Right kidney (tissue), 1 donor: ENCODE measurements around the gene HSPB6.

Source experiments
- DNase-seq: peaks from one replicate; pipeline ENCODE4 v3.0.0-alpha.2; 2016

HSPB6 gene

DNA sequence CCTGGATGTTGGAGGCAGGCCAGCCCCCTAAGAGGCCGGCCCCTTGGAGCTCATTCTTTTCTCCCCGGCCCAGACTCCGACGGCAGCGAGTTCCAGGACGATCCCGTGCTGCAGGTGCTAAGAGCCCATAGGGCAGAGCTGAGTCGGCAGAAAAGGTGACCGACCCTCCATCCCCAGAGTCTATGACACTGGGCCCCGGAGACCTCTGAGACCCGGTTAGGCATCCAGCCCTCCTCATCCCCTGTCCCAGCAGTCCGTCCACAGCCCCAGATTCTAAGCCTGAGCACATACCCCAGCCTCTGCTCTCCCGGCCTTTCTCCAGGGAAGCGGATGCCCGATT, 11.2 kb upstream of the HSPB6 start:
- peak; percentile 36 for DNase-seq

DNA sequence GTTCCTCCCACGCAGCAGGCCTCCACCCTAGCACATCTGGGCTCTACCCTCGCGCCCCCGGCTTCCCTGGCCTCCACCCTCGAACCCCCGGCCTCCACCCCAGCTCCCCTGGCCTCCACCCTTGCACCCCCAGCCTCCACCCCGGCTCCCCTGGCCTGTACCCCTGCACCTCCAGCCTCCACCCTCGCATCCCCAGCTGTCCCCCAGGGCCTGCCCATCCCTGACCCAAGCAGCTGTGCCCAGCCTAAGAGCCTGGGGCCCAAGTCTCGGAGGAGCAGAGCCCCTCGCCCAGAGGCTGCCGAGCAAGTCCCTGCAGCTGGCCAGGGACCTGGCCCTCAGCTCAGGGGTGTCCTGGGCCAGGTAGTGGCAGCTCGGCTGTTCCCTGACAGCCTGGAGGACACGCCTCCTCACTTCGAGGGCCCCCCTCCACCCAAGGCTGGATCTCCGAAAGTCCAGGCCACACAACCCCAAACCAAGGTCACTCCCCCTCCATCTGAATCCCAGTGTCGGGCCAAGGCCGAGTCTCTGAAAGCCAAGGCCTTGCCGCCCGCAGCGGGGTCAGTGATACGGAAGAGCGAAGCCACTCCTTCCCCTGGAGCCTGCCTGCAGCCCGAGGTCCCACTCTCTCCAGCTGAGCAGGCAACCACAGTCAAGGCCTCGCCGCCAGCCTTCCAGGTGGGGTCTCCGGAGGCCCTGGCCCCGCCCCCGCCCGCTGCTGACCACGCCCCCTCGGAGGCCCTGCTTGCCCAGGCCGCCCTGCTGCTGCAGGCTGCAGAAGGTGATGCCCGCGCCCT, 10.7 kb upstream of the HSPB6 start:
- DNase-seq = peak; percentile 55

DNA sequence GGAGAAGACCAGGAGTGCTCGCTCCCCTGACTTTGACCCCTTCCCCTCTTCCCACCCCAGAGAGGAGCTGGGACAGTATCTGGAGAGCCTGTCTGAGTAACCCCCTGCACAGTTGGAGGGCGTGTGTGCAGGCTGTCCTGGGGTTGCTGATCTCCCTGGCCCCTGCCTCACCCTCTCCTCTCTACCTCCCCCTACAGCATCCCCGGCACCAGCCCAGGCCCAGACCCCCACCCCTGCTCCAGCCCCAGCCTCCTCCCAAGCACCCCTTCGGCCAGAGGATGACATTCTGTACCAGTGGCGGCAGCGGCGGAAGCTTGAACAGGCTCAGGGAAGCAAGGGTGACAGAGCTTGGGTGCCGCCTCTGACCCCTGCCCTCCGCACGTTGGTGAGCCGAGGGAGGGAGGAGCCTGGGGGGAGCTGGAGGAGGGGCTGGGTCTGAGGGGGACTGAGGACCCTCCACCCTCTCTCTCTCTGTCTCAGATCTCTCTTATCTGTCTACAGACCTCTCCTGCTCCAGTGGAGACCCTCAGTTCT, 9.8 kb upstream of the HSPB6 start:
- DNase-seq = no peak

DNA sequence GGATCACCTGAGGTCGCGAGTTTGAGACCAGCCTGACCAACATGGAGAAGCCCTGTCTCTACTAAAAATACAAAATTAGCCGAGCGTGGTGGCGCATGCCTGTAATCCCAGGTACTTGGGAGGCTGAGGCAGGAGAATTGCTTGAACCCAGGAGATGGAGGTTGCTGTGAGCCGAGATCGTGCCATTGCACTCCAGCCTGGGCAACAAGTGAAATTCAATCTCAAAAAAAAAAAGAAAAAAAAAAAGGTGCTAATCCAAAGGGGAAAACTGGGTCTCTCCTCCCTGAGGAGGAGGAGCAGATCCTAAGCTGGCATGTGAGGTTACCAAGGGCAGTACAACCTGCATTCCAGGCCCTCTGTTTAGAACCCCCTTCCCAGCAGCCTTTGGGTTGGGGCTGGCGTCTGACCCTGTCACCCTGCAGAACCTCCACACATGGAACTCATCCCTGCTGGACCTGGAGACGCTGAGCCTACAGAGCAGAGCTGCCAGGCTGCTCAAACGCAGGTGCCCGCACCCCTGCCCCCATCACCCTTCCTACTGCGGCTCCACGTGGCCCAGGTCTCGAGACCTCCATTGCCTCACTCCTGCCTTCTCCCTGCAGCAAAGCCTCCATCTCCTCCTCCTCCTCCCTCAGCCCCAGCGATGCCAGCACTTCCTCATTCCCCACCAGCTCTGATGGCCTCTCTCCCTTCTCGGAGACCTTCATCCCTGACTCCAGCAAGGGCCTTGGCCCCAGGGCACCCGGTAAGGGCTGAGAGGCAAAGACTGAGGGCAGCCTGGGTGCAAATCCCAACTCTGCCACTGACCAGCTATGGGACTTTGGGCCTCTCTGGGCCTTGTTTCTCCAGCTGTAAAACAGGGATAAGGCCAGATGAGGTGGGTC, 7.8 kb upstream of the HSPB6 start:
- no peak for DNase-seq

DNA sequence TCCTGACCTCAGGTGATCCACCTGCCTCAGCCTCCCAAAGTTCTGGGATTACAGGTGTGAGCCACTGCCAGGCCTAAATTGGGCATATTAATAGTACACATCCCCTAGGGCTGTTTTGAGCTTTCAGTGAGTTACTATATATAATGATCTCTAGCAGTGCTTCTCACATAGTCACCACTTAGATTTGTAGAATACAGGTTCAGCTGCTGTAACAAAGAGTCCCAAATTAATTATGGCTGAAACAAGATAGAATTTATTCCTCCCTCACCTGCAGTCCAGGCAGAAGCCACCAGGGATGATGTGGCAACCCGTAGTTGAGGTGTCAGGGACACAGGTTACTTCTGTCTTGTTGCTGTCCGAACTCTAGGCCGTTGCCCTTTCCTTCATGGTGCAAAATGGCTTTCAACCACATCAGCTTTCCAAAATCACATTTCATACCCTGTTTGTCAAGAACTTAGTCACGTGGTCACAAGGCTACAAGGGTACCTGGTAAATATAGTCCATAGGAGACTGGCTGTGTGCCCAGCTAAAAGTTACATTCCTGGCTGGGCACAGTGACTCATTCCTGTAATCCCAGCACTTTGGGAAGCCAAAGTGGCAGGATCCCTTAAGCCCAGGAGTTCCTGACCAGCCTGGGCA, 4.0 kb upstream of the HSPB6 start:
- no peak for DNase-seq

DNA sequence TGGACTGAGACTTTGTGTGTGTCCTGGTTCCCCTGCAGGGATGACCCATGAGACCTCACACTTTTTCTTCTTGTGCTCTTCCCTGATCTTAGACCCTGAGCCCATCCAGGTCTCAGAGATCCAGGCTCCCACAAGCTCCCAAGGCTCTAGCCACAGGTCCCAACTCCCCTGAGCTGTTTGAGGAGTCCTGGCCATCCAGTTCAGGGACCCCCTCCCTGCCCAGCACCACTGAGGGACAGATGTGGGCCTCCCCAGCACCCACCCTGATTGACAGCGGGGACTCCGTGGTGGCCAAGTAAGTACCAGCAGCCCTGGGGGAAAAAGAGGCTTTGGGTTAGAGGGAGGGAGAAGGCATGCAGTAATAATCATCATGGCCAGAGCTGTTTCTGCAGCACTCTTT, 2.9 kb upstream of the HSPB6 start:
- no peak for DNase-seq

DNA sequence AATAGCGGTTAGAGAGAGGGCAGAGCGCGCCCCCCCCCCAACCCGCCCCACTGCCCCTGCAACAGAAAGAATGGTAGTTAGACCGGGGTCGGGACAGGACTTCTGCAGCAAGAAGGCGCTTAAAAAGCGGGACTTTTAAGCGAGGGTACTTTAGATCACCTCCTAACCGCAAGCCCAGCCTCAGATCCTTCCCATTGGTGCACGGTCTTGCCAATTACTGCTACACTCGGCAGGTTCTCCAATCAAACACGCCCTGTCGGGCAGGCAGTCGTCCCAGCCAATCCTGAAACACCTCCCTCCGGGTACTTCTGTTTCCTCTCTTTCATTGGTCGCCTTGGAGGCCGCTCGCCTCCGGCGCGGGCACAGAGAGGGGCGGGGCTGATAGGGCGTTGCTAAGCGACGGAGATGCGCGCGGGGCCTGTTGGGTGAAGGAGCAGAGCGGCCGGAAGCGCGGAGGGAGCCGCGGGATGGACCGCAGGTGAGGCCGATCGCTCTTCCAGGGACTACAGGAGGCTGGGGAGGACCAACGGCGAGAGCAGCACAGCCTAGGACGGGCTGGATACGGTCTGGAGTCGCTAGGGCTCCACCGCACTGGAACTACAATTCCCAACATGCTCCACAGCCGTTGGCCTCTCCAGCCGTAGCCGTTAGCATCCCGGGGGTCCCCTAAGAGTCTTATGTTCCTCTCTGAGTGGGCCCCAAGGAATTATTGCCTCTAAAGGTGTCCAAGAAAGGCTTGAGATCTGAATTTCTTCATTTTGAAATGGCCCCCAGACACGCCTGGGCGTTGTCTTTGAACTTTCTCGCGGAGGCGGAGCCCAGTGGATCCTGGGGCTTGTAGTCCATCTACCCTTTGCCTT, 1.1 kb upstream of the HSPB6 start, which contains the start of gene PROSER3:
TSS of gene PROSER3 (plus strand) at position 428 of the 860 bp plus-strand sequence. CDS start at position 468, 40 bp downstream.
- DNase-seq = peak; percentile 96

DNA sequence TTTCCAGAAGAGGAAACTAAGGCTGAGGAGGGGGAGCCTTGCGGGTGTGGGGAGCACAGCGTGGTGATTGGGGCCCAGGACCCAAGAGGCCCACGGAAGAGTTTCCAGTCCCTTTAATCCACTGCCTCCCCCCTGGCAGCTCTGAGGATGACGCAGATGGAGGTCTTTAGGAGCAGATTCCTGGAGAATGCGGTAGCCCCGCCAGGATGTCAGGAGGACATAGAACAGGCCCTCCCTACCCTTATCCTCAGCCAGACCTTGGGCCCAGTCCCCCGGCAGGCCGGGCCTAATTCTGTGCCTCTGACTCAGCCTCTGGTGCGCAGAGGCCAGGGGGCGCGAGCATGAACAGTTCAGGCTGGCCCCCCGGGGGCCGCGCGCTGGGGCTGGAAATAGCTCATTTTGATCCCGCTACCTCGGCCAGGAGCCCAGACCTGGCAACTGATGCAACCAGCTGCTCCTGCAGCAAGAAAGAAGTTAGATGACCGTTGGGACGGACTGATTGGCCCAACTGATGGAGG, 461 bp upstream of the HSPB6 start:
- peak; percentile 77 for DNase-seq

DNA sequence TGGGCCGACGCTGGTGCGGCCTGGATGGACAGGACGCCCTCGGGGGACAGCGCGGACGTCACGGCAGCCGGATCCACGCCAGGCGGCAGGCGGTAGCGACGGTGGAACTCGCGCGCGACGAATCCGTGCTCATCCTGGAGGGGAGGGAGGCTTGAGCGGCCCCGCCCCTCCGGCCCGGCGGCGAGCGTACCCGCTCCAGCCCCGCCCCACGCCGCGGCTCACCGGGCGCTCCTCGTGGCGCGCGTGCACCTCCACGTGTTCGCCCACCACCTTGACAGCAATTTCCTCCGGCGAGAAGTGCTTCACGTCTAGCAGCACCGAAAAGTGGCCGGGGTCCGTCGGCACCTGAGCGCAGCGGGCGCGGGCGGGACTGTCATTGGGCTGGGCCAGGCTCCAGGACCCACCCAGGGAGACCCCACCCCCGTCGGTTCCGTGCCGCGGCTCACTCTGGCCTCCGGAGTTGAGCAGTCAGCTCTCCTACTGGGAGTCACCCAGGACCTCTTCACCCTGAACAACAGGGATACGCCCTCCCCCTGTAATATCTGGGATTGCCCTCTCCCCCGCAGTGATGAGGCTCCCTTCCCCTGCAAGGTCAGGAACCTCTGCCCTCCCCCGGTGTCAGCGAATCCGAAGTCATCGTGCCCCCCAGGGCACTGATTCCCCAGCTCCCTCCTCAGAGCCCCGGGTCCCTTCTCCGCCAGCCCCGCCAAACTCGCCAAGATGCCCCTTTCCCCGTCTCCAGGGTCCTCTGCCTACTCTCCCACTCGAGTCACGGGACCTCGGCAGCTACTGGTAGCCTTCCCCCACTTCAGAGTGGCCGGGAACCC, 1.1 kb downstream of the HSPB6 start:
- peak; percentile 50 for DNase-seq

DNA sequence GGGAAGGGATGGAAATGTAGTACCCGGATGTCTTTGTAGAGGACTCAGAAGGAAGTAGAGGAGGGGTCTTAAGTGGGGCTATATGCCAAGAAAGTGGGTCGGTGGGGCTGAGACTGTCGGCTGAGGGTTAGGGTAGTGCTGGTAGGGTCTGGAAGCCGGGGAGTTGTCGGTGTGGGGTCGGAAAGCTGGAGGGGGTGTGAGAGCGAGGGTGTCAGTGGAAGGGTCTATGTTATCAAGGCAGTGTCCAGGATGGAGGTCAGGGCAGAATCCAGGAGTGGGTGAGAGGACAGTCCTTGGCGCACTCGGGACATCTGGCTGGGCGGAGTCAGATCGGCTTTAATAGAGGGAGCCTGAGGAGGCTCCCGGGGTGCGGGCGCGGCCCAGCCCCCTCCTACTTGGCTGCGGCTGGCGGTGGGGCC, 1.7 kb downstream of the HSPB6 start:
- peak; percentile 43 for DNase-seq

DNA sequence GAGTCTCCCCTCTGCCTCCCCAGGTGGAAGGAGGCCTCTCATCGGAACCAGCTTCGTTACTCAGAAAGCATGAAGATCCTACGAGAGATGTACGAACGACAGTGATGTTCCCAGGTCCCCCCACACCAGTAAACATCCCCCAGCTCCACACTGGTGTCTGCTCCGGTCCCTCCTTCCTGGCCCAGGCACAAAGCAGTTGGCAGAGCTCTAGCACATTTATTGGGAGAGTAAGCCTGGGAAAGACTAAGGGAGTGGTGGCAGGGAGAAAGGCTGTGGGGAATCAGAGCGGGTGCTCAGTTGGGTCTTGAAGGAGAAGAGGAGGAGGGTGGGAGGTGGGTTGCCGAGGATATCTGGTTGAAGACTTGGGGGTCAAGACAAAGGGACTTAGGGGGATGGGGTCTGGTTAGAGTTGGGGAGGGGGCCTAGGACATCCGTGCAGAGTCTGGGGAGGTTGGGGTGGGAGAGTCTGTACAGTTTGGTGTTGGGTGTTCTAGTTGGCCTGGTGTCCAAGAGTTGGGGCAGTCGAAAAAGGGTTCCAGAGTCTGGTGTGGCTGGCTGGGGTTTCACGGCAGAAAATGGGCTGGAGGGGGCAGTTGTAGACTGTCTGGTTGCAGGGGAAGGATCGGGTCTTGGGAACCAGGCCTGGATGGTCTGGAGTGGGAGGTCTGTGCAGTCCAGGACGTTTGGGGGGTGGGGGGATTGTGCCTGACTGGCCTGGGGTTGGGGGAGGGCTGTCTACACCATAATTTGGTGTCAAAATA, 2.3 kb downstream of the HSPB6 start:
- DNase-seq = no peak

DNA sequence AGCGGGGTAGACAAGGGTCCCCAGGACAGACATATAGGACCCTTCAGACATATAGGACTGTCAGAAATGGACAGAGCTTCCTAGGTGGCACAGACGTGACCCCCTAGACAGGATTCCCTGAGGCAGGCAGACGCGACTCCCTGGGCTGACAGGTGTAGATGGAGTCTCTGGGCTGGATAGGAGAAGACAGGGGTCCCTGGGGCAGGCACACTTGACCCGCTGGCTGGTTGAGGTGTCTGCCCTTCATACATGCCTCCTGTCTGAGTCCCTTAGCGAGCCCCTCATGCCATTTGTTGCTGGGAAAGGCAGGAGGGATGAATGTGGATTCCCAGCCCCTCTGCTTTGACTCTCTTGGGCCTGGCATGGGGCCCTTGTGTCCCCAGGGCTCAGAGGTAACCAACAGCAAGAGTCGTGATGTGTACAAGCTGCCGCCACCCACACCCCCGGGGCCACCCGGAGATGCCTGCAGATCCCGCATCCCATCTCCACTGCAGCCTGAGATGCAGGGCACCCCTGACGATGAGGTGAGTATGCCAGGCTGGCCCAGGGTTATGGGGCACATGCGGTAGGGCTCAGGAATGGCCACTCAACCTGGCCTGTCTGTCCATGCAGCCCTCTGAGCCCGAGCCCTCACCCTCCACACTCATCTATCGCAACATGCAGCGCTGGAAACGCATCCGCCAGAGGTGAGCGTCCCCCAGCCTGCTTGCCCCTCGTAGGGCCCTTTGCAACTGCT, 3.0 kb downstream of the HSPB6 start:
- DNase-seq = no peak

DNA sequence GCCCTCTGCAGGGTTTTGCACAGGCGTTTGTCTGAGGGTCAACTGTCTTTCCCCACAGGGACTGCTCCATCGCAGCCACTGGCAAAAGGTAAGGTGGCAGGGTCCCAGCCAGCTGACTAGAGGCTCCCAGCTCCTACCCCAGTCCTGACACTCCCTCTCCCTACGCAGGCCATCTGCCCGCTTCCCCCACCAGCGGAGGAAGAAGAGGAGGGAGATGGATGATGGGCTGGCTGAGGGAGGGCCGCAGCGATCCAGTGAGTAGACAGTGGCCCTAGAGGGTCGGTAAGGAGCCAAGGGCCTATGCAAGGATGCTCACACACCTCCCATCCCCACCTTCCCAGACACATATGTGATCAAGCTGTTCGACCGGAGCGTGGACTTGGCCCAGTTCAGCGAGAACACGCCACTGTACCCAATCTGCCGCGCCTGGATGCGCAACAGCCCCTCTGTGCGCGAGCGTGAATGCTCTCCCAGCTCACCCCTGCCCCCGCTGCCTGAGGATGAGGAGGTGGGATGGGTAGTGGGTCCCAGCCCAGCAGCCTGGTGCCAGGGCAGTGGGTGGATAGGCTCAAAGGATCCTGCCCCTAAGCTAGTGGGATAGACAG, 4.0 kb downstream of the HSPB6 start:
- no peak for DNase-seq

DNA sequence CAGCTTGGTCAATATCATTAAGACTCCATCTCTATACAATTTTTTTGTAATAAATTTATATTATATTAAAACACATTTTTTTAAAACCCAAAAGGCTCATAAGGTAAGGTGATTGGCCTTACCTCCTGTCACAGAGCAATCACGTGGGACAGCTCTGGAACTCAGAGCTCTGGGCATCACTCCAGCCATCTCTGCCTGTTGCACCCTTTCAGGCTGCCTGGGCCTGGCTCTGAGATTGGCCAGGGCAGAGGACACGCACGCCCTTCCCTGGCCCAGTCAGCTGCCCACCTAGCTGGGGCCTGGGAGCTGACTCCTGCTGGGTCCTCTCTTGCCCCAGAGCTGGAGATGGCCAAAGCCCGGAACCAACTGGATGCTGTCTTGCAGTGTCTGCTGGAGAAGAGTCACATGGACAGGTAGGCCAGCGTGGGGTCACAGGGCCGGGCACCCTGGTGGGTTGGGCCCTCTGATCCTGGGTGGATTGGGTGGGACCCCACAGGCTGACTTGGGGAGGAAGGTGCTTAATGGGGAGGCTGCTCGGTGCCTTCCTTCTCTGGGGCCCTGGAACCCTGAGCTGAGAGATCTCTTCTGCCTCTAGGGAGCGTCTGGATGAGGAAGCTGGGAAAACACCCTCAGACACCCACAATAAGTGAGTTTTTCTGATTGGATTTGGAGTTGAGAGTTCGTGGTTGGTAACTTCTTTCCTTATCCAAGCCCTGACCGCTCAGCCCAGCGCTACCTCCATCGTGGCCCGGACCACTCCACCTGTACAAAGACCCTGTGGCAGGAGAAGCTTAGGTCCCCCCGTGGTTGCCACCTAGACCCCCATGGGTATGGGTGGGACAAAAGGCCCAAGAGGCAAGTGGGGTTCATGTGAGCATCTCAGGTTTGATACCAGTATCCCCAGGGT, 4.7 kb downstream of the HSPB6 start:
- no peak for DNase-seq

DNA sequence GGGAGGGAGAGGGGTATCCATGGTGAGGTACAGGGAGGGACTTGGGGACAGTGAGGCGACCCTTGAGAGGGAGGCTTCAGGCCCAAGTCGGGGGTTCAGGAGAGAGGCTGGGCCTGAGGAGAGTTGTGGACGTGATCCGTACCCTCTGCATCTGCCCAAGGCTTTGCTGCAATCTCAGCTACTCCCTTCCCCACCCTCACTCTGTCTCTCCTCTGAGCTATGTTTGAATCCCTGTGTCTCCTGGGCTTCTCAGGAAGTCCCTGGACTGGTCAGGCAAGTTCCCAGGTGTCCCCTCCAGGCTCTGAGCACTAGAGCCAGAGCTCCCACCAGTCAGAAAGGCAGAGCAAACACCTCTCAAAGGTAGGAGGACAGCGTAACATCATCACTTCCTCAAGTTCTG, 6.7 kb downstream of the HSPB6 start:
- DNase-seq = no peak

DNA sequence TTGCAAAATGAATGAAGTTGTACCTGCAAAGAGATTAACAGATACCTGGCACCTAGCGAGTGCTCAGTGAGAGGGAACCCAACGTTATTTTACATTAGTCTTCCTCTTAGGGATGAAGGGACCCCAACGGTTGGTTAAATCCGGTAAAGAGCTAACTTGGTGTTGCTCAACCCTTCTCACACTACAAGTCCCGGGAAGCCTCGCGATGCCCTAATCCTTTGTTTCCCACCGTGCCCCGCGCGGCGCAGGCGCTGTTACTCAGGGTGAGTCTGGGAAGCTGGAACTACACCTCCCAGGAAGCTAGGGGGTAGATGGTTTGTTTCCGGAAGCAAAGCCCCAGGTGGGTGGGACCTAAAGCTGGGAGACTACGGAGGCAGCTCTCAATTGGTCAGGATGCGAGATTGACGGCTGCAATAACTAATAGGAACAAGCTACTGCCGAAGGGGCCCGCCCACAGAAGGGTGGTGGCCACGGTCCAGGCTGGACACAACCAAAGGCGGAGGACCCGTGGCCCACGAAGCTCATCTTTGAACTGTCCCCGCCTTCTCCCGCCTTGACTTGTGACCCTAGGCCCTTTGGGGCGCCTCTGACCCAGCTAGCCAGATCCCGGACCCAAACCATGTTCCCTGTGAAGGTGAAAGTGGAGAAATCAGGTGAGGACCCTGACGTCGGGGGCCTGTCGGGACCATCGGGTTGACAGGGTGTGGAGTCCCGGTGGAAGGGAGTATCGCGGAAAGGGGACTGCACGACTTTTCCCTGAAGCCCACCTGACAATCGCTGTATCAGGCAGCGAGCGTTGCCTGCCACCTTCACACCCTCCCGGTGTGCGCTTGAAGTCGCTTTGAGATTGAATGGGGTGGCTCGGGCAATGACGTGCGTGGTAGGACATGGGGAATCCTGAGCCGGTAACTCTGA, 8.5 kb downstream of the HSPB6 start, which contains the start of gene LIN37:
TSS of gene LIN37 (plus strand) at position 471 of the 915 bp plus-strand sequence. CDS start at position 620, 149 bp downstream.
- DNase-seq = peak; percentile 95
